Globus pallidus (tissue), 1 donor: ENCODE data around the gene RHOH.

ENCODE experiments used
- DNase-seq: peaks from one replicate; pipeline ENCODE4 v3.0.0-alpha.2; 2015; ENCODE audit warnings: low spot score

The RHOH gene

DNA sequence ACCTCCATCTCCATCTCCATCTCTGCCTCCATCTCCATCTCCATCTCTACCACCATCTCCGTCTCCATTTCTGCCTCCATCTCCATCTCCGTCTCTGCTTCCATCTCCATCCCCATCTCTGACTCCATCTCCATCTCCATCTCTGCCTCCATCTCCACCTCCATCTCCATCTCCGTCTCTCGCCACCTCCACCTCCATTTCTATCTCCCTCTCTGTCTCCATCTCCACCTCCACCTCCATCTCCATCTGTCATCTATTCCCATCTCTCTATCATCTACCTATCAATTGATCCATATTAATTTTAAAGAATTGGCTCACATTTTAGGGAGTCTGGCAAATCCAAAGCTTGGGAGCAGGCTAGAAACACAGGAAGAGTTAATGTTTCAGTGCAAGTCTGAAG is 98.7 kb downstream of the RHOH start:
- no peak for DNase-seq
